ENCODE data around the gene DDX54. TPM values are rescaled to one million over a fixed set of nuclear protein-coding genes. Genes with fewer than 3 reads are reported as not detected.

Gene DDX54
- total RNA-seq, 1 experiment from 2014 or later: 43.1 TPM

GRCh38 chr12:113189361-113189760 lies 4.1 kb upstream of the DDX54 start:
- no peak for DNase-seq (ENCODE audit: low read depth)

- no peak for DNase-seq (ENCODE audit: low read depth)
Observed at GRCh38 chr12:113186666-113187325, 1.5 kb upstream of the DDX54 start.

- DNase-seq (ENCODE audit: low read depth): peak; percentile 40
Observed at GRCh38 chr12:113186033-113186365, 721 bp upstream of the DDX54 start.

- DNase-seq (ENCODE audit: low read depth): peak; percentile 89
Observed at GRCh38 chr12:113184900-113185179, 438 bp downstream of the DDX54 start.

GRCh38 chr12:113184098-113184899 lies 979 bp downstream of the DDX54 start:
- DNase-seq (ENCODE audit: low read depth): no peak

GRCh38 chr12:113183030-113183589 lies 2.2 kb downstream of the DDX54 start:
- DNase-seq (ENCODE audit: low read depth): no peak

- DNase-seq (ENCODE audit: low read depth): no peak
Observed at GRCh38 chr12:113181975-113182374, 3.3 kb downstream of the DDX54 start.

- DNase-seq (ENCODE audit: low read depth): no peak
Observed at GRCh38 chr12:113180333-113180732, 4.9 kb downstream of the DDX54 start.

GRCh38 chr12:113179023-113179422 lies 6.3 kb downstream of the DDX54 start:
- no peak for DNase-seq (ENCODE audit: low read depth)

- DNase-seq (ENCODE audit: low read depth): peak; percentile 50
Observed at GRCh38 chr12:113174461-113175384, 10.6 kb downstream of the DDX54 start.

- DNase-seq (ENCODE audit: low read depth): no peak
Observed at GRCh38 chr12:113173081-113173698, 12.1 kb downstream of the DDX54 start.

- DNase-seq (ENCODE audit: low read depth): no peak
Observed at GRCh38 chr12:113172185-113172584, 13.1 kb downstream of the DDX54 start.

- DNase-seq (ENCODE audit: low read depth): no peak
Observed at GRCh38 chr12:113171543-113171942, 13.7 kb downstream of the DDX54 start.

GRCh38 chr12:113170926-113171325 lies 14.4 kb downstream of the DDX54 start:
- no peak for DNase-seq (ENCODE audit: low read depth)

- no peak for DNase-seq (ENCODE audit: low read depth)
Observed at GRCh38 chr12:113170457-113170856, 14.8 kb downstream of the DDX54 start.

- no peak for DNase-seq (ENCODE audit: low read depth)
Observed at GRCh38 chr12:113169697-113170096, 15.6 kb downstream of the DDX54 start.

- no peak for DNase-seq (ENCODE audit: low read depth)
Observed at GRCh38 chr12:113167868-113168267, 17.4 kb downstream of the DDX54 start.

GRCh38 chr12:113165521-113166450 lies 19.5 kb downstream of the DDX54 start:
- DNase-seq (ENCODE audit: low read depth): no peak

GRCh38 chr12:113164014-113164413 lies 21.3 kb downstream of the DDX54 start:
- no peak for DNase-seq (ENCODE audit: low read depth)

GRCh38 chr12:113163030-113163360 lies 22.3 kb downstream of the DDX54 start:
- DNase-seq (ENCODE audit: low read depth): no peak

All from M059J (cell line).